GM20000 (cell line): Measurements from ENCODE around the gene CCS.

Experiments
- DNase-seq: peaks from one replicate; pipeline ENCODE4 v3.0.0; 2012; ENCODE audit warnings: low spot score
- CTCF ChIP-seq: IDR thresholded peaks from 2 replicates; pipeline ENCODE4 v1.5.1; 2012; ENCODE audit warnings: mild to moderate bottlenecking, control low read depth; ENCODE audit errors: extremely low read depth, missing control alignments

Gene CCS

GRCh38 chr11:66548041-66548440 is 44.9 kb upstream of the CCS start:
- no peak for DNase-seq
- TF ChIP-seq CTCF: no peak

- no peak for DNase-seq
- TF ChIP-seq CTCF: no peak
Observed at GRCh38 chr11:66548774-66549630, 44.0 kb upstream of the CCS start.

- TF ChIP-seq CTCF: no peak
- DNase-seq: no peak
Observed at GRCh38 chr11:66549696-66550095, 43.3 kb upstream of the CCS start.

- TF ChIP-seq CTCF: no peak
- DNase-seq: no peak
Observed at GRCh38 chr11:66550887-66551286, 42.1 kb upstream of the CCS start.

GRCh38 chr11:66554602-66555001 is 38.4 kb upstream of the CCS start:
- TF ChIP-seq CTCF: no peak
- no peak for DNase-seq

GRCh38 chr11:66555416-66555815 is 37.6 kb upstream of the CCS start:
- DNase-seq: no peak
- no peak for TF ChIP-seq CTCF

GRCh38 chr11:66556086-66556485 is 36.9 kb upstream of the CCS start:
- DNase-seq: no peak
- no peak for TF ChIP-seq CTCF
